Astrocyte of the spinal cord (primary cell): ENCODE measurements around the gene ZNF134.

Source experiments
- DNase-seq: peaks from one replicate; pipeline ENCODE4 v3.0.0; 2011; ENCODE audit warnings: low read depth, low spot score
- H3K4me3 ChIP-seq: 2 replicates; pipeline ENCODE4 v1.5.1; 2011; ENCODE audit warnings: low read depth, mild to moderate bottlenecking, low read length, moderate library complexity
- in situ Hi-C: cut with HindIII; loops from 2 replicates; pipeline ENCODE4 v1.10.0; 2017; ENCODE audit warnings: low sequenced_read_pairs
- TF ChIP-seq, protein P1 (sequence below): IDR thresholded peaks from 2 replicates; pipeline ENCODE4 v1.5.1; 2012; ENCODE audit warnings: low read depth, mild to moderate bottlenecking, low read length, inconsistent platforms

Gene ZNF134

GRCh38 chr19:57667228-57667627 is 53.2 kb downstream of the ZNF134 start:
- H3K4me3 ChIP-seq = no peak overlapping the region
- DNase-seq = no peak
- TF ChIP-seq, protein P1, sequence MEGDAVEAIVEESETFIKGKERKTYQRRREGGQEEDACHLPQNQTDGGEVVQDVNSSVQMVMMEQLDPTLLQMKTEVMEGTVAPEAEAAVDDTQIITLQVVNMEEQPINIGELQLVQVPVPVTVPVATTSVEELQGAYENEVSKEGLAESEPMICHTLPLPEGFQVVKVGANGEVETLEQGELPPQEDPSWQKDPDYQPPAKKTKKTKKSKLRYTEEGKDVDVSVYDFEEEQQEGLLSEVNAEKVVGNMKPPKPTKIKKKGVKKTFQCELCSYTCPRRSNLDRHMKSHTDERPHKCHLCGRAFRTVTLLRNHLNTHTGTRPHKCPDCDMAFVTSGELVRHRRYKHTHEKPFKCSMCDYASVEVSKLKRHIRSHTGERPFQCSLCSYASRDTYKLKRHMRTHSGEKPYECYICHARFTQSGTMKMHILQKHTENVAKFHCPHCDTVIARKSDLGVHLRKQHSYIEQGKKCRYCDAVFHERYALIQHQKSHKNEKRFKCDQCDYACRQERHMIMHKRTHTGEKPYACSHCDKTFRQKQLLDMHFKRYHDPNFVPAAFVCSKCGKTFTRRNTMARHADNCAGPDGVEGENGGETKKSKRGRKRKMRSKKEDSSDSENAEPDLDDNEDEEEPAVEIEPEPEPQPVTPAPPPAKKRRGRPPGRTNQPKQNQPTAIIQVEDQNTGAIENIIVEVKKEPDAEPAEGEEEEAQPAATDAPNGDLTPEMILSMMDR = no peak
- in situ Hi-C loops = no loop called here

- H3K4me3 ChIP-seq = no peak within 1 kb of the TSS
- TF ChIP-seq, protein P1 = no peak
- in situ Hi-C loops = no loop called here
- DNase-seq = no peak
Observed at GRCh38 chr19:57668635-57669034, 54.6 kb downstream of the ZNF134 start, which contains the start of gene ZSCAN4. Gene ZSCAN4, plus strand, starts transcription at chr19:57668935. Its CDS starts 7,211 bp downstream, at chr19:57676146.

DNA sequence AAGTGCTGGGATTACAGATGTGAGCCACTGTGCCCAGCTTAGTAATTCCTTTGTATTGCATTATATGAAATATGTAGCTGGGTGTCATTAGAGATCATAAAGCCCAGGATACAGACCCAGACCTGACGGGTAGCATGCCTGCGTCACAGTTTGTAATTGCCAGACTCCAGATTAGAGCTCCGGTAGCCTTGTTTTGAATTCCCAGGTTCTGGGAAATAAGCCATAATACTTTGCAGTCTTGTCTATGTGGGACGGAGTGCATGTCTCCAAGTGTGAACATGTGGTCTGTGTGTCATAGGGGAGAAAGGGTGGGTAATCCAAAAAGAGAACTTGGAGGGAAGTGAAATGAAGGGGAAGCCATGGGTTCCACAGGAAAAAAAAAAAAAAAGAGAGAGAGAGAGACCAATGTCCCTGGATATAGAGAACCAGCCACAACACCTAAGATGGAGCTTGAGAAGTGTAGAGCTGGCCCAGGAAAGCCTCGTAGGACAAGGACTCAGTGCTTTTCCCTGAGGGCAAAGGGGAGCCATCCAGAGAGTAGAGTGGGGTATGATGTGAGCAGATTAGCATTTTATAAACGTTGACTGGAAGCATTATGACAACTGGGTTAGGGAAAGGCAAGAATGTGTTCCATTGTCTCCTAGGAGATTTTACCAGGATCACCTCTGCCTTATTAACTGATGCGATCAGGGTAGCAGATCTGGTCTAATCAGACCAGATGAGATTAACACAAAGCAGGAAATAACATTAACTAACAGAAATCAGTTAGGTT is 57.3 kb downstream of the ZNF134 start:
- DNase-seq = no peak
- in situ Hi-C loops = no loop called here
- no peak overlapping the region for H3K4me3 ChIP-seq
- TF ChIP-seq, protein P1 = no peak

- no peak overlapping the region for H3K4me3 ChIP-seq
- DNase-seq = no peak
- TF ChIP-seq, protein P1 = no peak
- in situ Hi-C loops = no loop called here
Observed at GRCh38 chr19:57672466-57672865, 58.4 kb downstream of the ZNF134 start.
